HEK293 (cell line): ENCODE data around the gene SCAMP3.

Experiments
- CTCF ChIA-PET: fragments of 350-600 bp; formaldehyde crosslinking; extraction: SDS; loops from one replicate; lab custom pipeline; 2021; ENCODE audit warnings: antibody characterized with exemption; lab: Yijun Ruan, JAX
- POLR2A ChIA-PET: fragments of 300-600 bp; formaldehyde crosslinking; extraction: SDS; loops from one replicate; lab custom pipeline; 2020; ENCODE audit warnings: antibody characterized with exemption, inconsistent platforms; lab: Yijun Ruan, JAX
- H3K27ac ChIP-seq: fragments of 200-500 bp; sonication (Bioruptor generic); 2 replicates; pipeline ENCODE4 v1.5.1; 2014; ENCODE audit warnings: low read depth, low read length, control low read depth, inconsistent platforms; ENCODE audit errors: extremely low read depth
- H3K36me3 ChIP-seq, 2 experiments: fragments of 200-500 bp in 1 of 2; sonication (Bioruptor generic) in 1 of 2; 1 replicate in 1 of 2; 2 replicates in 1 of 2; pipeline ENCODE4 v1.5.1; 2014 to 2017; ENCODE audit warnings: inconsistent platforms in 2 of 2, low read length in 2 of 2; ENCODE audit not compliant: control insufficient read depth in 2 of 2, insufficient read depth in 1 of 2
- H3K4me1 ChIP-seq: fragments of 200-500 bp; sonication (Bioruptor generic); 2 replicates; pipeline ENCODE4 v1.5.1; 2014; ENCODE audit warnings: mild to moderate bottlenecking, low read length, inconsistent platforms; ENCODE audit not compliant: control insufficient read depth, insufficient read depth
- H3K4me3 ChIP-seq: 2 replicates; pipeline ENCODE4 v1.5.1; 2011; ENCODE audit warnings: low read depth, mild to moderate bottlenecking, control low read depth, low read length, moderate library complexity
- H3K9me3 ChIP-seq: fragments of 200-500 bp; sonication (Bioruptor generic); 2 replicates; pipeline ENCODE4 v1.5.1; 2014; ENCODE audit warnings: low read depth, low read length, inconsistent platforms; ENCODE audit not compliant: control insufficient read depth, insufficient read depth
- GLIS1 ChIP-seq: fragments of 450-650 bp; formaldehyde crosslinking; IDR thresholded peaks from 2 replicates; pipeline ENCODE4 v1.5.1; 2016; ENCODE audit warnings: missing biosample characterization, missing genetic modification characterization
- HOXA7 ChIP-seq: sonication (generic); formaldehyde crosslinking; IDR thresholded peaks from 2 replicates; pipeline ENCODE4 v1.8.1; 2022; ENCODE audit warnings: missing genetic modification reagents, borderline replicate concordance
- PRDM2 ChIP-seq: fragments of 450-650 bp; formaldehyde crosslinking; IDR thresholded peaks from 2 replicates; pipeline ENCODE4 v1.5.1; 2016; ENCODE audit warnings: missing biosample characterization, missing genetic modification characterization, borderline replicate concordance
- SP3 ChIP-seq: fragments of 450-650 bp; formaldehyde crosslinking; IDR thresholded peaks from 2 replicates; pipeline ENCODE4 v1.5.1; 2016; ENCODE audit warnings: missing biosample characterization, missing genetic modification characterization
- ZBTB11 ChIP-seq: fragments of 450-650 bp; formaldehyde crosslinking; conservative IDR thresholded peaks from 2 replicates; pipeline ENCODE4 v1.5.1; 2016; ENCODE audit warnings: low read depth, missing biosample characterization, missing genetic modification characterization
- ZBTB17 ChIP-seq: fragments of 450-650 bp; formaldehyde crosslinking; IDR thresholded peaks from 2 replicates; pipeline ENCODE4 v1.5.1; 2016; ENCODE audit warnings: missing biosample characterization, missing genetic modification characterization
- ZBTB20 ChIP-seq: fragments of 450-650 bp; formaldehyde crosslinking; IDR thresholded peaks from 2 replicates; pipeline ENCODE4 v1.5.1; 2016; ENCODE audit warnings: missing biosample characterization, missing genetic modification characterization
- ZNF10 ChIP-seq: fragments of 450-650 bp; formaldehyde crosslinking; IDR thresholded peaks from 2 replicates; pipeline ENCODE4 v1.5.1; 2017; ENCODE audit warnings: missing biosample characterization, missing genetic modification characterization
- ZNF132 ChIP-seq: fragments of 450-650 bp; formaldehyde crosslinking; IDR thresholded peaks from 2 replicates; pipeline ENCODE4 v1.5.1; 2017; ENCODE audit warnings: missing biosample characterization, missing genetic modification characterization, borderline replicate concordance
- ZNF19 ChIP-seq: fragments of 450-650 bp; formaldehyde crosslinking; IDR thresholded peaks from 2 replicates; pipeline ENCODE4; 2016; ENCODE audit warnings: missing biosample characterization, missing genetic modification characterization, low read depth
- ZNF202 ChIP-seq: fragments of 450-650 bp; formaldehyde crosslinking; IDR thresholded peaks from 2 replicates; pipeline ENCODE4 v1.5.1; 2016; ENCODE audit warnings: missing biosample characterization, missing genetic modification characterization, borderline replicate concordance
- ZNF292 ChIP-seq: fragments of 450-650 bp; formaldehyde crosslinking; IDR thresholded peaks from 2 replicates; pipeline ENCODE4 v1.5.1; 2016; ENCODE audit warnings: low read depth, missing biosample characterization, missing genetic modification characterization, borderline replicate concordance
- ZNF37A ChIP-seq: fragments of 450-650 bp; IDR thresholded peaks from 2 replicates; pipeline ENCODE4 v1.5.1; 2018; ENCODE audit warnings: missing biosample characterization, missing genetic modification characterization
- ZNF416 ChIP-seq: fragments of 450-650 bp; formaldehyde crosslinking; IDR thresholded peaks from 2 replicates; pipeline ENCODE4 v1.5.1; 2016; ENCODE audit warnings: missing biosample characterization, missing genetic modification characterization
- ZNF571 ChIP-seq: fragments of 450-650 bp; formaldehyde crosslinking; IDR thresholded peaks from 2 replicates; pipeline ENCODE4 v1.5.0; 2017; ENCODE audit warnings: missing biosample characterization, missing genetic modification characterization
- ZNF623 ChIP-seq: fragments of 450-650 bp; formaldehyde crosslinking; IDR thresholded peaks from 2 replicates; pipeline ENCODE4 v1.5.1; 2016; ENCODE audit warnings: missing biosample characterization, missing genetic modification characterization
- ZNF624 ChIP-seq: fragments of 450-650 bp; formaldehyde crosslinking; IDR thresholded peaks from 2 replicates; pipeline ENCODE4 v1.5.1; 2017; ENCODE audit warnings: missing biosample characterization, missing genetic modification characterization
- ZNF768 ChIP-seq: fragments of 450-650 bp; formaldehyde crosslinking; IDR thresholded peaks from 2 replicates; pipeline ENCODE4 v1.5.1; 2018; ENCODE audit warnings: missing biosample characterization, mild to moderate bottlenecking, missing genetic modification characterization
- TF ChIP-seq, protein P1 (sequence below): fragments of 450-650 bp; formaldehyde crosslinking; IDR thresholded peaks from 2 replicates; pipeline ENCODE4; 2016; ENCODE audit warnings: missing biosample characterization, missing genetic modification characterization
- TF ChIP-seq, protein P2 (sequence below): fragments of 450-650 bp; formaldehyde crosslinking; IDR thresholded peaks from 2 replicates; pipeline ENCODE4 v1.5.1; 2016; ENCODE audit warnings: missing biosample characterization, missing genetic modification characterization

SCAMP3 gene

GRCh38 chr1:155277902-155278688 lies 15.9 kb upstream of the SCAMP3 start:
- CTCF ChIA-PET, result interaction anchor here (0.6 to 1.8 kb wide), 7 partner anchors 19 to 53 kb away, joined by 3 to 9 read pairs (median 4); no protein-coding TSS in a partner anchor
- H3K27ac ChIP-seq, result peak overlapping the region; percentile 58; the same call in 1 of the 2 replicates
- no peaks in the 10 kb centered on the region for H3K9me3 ChIP-seq
- H3K4me3 ChIP-seq, result peak overlapping the region; percentile 75
- peaks cover 0 to 5% of the 10 kb centered on the region in 2 experiments; a peak in 1 of 3 replicates for H3K36me3 ChIP-seq
- POLR2A ChIA-PET, result interaction anchor here (0.6 to 1.3 kb wide), 6 partner anchors 15 to 278 kb away, joined by 3 to 7 read pairs (median 3); partner anchors contain the start of genes FDPS and SCAMP3
- H3K4me1 ChIP-seq, result no peaks in the 10 kb centered on the region
- peak; percentile 69; the same call in 1 of the 2 replicates for TF ChIP-seq ZBTB20 (tag by site-specific recombination)
- no peak for TF ChIP-seq ZNF623 (tag by site-specific recombination)
- TF ChIP-seq ZBTB17 (tag by site-specific recombination), result 0 out of 2 replicates have a peak, but pooled peaks have one; percentile 39
- TF ChIP-seq ZNF132 (tag by site-specific recombination), result no peak
- TF ChIP-seq ZNF202, result no peak
- TF ChIP-seq ZNF416 (tag by site-specific recombination), result no peak
- TF ChIP-seq, protein P1, sequence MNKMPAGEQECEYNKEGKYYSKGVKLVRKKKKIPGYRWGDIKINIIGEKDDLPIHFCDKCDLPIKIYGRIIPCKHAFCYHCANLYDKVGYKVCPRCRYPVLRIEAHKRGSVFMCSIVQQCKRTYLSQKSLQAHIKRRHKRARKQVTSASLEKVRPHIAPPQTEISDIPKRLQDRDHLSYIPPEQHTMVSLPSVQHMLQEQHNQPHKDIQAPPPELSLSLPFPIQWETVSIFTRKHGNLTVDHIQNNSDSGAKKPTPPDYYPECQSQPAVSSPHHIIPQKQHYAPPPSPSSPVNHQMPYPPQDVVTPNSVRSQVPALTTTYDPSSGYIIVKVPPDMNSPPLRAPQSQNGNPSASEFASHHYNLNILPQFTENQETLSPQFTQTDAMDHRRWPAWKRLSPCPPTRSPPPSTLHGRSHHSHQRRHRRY (tag by site-specific recombination), result no peak
- TF ChIP-seq SP3, result peak; percentile 54
- no peak for TF ChIP-seq ZNF624 (tag by site-specific recombination)
- TF ChIP-seq ZBTB11, result peak; percentile 15
- no peak for TF ChIP-seq ZNF571 (tag by site-specific recombination)
- no peak for TF ChIP-seq ZNF768 (tag by site-specific recombination)
- TF ChIP-seq ZNF19, result no peak
- no peak for TF ChIP-seq PRDM2
- TF ChIP-seq, protein P2, sequence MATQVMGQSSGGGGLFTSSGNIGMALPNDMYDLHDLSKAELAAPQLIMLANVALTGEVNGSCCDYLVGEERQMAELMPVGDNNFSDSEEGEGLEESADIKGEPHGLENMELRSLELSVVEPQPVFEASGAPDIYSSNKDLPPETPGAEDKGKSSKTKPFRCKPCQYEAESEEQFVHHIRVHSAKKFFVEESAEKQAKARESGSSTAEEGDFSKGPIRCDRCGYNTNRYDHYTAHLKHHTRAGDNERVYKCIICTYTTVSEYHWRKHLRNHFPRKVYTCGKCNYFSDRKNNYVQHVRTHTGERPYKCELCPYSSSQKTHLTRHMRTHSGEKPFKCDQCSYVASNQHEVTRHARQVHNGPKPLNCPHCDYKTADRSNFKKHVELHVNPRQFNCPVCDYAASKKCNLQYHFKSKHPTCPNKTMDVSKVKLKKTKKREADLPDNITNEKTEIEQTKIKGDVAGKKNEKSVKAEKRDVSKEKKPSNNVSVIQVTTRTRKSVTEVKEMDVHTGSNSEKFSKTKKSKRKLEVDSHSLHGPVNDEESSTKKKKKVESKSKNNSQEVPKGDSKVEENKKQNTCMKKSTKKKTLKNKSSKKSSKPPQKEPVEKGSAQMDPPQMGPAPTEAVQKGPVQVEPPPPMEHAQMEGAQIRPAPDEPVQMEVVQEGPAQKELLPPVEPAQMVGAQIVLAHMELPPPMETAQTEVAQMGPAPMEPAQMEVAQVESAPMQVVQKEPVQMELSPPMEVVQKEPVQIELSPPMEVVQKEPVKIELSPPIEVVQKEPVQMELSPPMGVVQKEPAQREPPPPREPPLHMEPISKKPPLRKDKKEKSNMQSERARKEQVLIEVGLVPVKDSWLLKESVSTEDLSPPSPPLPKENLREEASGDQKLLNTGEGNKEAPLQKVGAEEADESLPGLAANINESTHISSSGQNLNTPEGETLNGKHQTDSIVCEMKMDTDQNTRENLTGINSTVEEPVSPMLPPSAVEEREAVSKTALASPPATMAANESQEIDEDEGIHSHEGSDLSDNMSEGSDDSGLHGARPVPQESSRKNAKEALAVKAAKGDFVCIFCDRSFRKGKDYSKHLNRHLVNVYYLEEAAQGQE (tag by site-specific recombination), result peak; percentile 96
- no peak for TF ChIP-seq ZNF10 (tag by site-specific recombination)
- no peak for TF ChIP-seq HOXA7
- TF ChIP-seq ZNF292 (tag by site-specific recombination), result no peak
- peak; percentile 38; the same call in 1 of the 2 replicates for TF ChIP-seq GLIS1
- TF ChIP-seq ZNF37A, result no peak
